ENCODE measurements around the gene DOCK2.

DNA sequence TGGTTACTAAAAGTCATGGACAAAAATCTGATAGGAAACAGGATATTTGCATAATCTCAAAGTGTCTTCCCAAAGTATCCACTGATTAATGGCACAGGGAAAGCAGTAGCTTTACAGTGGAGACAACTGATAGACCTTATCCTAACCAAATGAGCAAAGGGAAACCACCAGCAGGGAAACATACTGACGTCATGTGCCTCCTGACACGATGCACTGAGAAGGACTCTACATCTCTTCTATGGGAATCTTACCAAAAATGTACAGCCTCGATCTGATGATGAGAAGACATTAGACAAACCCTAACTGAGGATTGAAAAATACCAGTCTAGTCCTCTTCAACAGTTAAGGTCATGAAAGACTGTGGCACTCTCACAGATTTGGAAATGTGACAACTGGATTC, 177.0 kb downstream of the DOCK2 start:
- TF ChIP-seq, protein P1, sequence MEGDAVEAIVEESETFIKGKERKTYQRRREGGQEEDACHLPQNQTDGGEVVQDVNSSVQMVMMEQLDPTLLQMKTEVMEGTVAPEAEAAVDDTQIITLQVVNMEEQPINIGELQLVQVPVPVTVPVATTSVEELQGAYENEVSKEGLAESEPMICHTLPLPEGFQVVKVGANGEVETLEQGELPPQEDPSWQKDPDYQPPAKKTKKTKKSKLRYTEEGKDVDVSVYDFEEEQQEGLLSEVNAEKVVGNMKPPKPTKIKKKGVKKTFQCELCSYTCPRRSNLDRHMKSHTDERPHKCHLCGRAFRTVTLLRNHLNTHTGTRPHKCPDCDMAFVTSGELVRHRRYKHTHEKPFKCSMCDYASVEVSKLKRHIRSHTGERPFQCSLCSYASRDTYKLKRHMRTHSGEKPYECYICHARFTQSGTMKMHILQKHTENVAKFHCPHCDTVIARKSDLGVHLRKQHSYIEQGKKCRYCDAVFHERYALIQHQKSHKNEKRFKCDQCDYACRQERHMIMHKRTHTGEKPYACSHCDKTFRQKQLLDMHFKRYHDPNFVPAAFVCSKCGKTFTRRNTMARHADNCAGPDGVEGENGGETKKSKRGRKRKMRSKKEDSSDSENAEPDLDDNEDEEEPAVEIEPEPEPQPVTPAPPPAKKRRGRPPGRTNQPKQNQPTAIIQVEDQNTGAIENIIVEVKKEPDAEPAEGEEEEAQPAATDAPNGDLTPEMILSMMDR (IDR thresholded peaks at IDR 0.05), result no peak
- TF ChIP-seq POLR2AphosphoS5 (IDR thresholded peaks at IDR 0.05), result no peak

Data from upper lobe of left lung (tissue), 4 donors.